ENCODE measurements around the gene C11orf42.

- no peak for TF ChIP-seq EZH2phosphoT487 (IDR thresholded peaks at IDR 0.05; ENCODE audit: insufficient read depth, low read depth)
- no peak for TF ChIP-seq EZH2 (IDR thresholded peaks at IDR 0.05; ENCODE audit: insufficient read depth, poor library complexity, severe bottlenecking)
Measured at GRCh38 chr11:6209801-6210200, 4.4 kb downstream of the C11orf42 start.
